ENCODE measurements around the gene ERCC6L2.

The ERCC6L2 gene

DNA sequence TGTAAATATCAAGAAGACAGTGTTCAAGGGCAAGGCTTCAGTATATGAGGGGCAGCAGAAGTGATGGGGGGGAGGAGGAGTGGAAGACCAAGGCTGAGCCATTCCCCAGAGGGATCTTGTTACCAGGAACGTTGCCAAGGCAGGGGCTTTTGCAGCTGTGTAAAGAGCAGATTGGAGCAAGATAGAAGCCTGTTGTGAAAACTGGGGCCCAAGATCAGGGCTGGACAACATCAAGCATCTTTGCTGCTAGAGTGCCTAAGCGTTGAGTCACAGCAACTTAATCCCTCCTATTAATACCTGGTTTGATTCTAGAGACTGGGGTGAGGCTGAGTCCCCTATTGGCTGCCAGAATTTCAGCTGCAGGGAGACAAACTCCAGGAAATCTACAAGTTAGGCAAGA is 18.4 kb upstream of the ERCC6L2 start:
- no peak overlapping the region for H2BK12ac ChIP-seq (ENCODE audit: low read length)
- no peak overlapping the region for H4K8ac ChIP-seq (ENCODE audit: low read depth, low read length)
- no CpG with 5 or more reads among the region's 2 CpGs for WGBS (ENCODE audit: extremely low coverage, insufficient coverage, insufficient read length)
- H3K27me3 ChIP-seq (ENCODE audit: insufficient read depth, low read length) = no peaks in the 10 kb centered on the region
- no peaks in the 10 kb centered on the region for H3K79me2 ChIP-seq (ENCODE audit: control insufficient read depth, insufficient read depth, low read length, poor library complexity)
- H3K14ac ChIP-seq (ENCODE audit: low read length) = no peak overlapping the region
- H3K36me3 ChIP-seq (ENCODE audit: control insufficient read depth in 1 of 2, insufficient read depth in 2 of 2, low read length in 2 of 2) = no peaks in the 10 kb centered on the region
- no peak overlapping the region for H3K23ac ChIP-seq (ENCODE audit: low read length)
- peak overlapping the region; percentile 16 for H2BK5ac ChIP-seq (ENCODE audit: low read depth, low read length, poor library complexity)
- H3K9me3 ChIP-seq (ENCODE audit: insufficient read depth, low read depth, low read length) = no peaks in the 10 kb centered on the region
- no peak overlapping the region for H3K4ac ChIP-seq (ENCODE audit: low read depth, low read length)
- H3K27ac ChIP-seq (ENCODE audit: low read depth, low read length) = peak overlapping the region; percentile 63
- no peak overlapping the region for H2AFZ ChIP-seq (ENCODE audit: insufficient read depth, low read length, poor library complexity)
- no peak overlapping the region for H3K4me3 ChIP-seq (ENCODE audit: low read depth, low read length)
- H4K91ac ChIP-seq (ENCODE audit: low read depth, low read length) = no peak overlapping the region
- H2BK120ac ChIP-seq (ENCODE audit: insufficient read depth, low read length, poor library complexity) = no peak overlapping the region
- H3K4me1 ChIP-seq (ENCODE audit: control insufficient read depth in 1 of 2, insufficient read depth in 2 of 2, low read length in 2 of 2) = peaks cover 15 to 18% of the 10 kb centered on the region in 2 experiments
- no peak overlapping the region for H3K18ac ChIP-seq (ENCODE audit: low read length)
- peak in 1 of 2 donors; percentile 7 for DNase-seq
- no peak overlapping the region for H2AK5ac ChIP-seq (ENCODE audit: low read length)
- peak overlapping the region; percentile 31 for H3K4me2 ChIP-seq (ENCODE audit: low read length)
- H3K9ac ChIP-seq (ENCODE audit: low read length) = no peak overlapping the region
- H3K79me1 ChIP-seq (ENCODE audit: low read length) = peaks cover 2% of the 10 kb centered on the region
- no peak overlapping the region for H4K12ac ChIP-seq (ENCODE audit: low read depth, low read length)

DNA sequence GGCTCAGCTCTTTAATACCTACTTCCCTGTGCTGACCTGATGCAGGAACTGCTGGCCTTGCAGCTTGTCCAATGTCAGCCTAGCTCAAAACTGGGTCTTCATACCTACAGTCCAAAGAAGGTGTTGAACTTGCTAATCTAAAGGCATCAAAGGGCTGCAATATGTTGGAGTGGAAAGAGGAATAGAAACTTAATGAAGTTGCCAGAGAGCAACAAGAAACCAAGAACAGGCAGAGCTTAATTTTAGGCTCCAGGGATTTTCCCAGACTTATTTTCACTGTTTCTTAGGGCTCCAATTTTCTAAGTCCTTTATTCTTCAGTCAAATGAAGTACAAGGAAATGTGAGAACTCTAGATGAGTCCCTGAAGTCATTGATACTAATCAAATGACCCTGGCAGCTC is 17.6 kb upstream of the ERCC6L2 start:
- Histone ChIP-seq H2BK120ac (ENCODE audit: insufficient read depth, low read length, poor library complexity) (peak overlapping the region; percentile 40), H3K4ac (ENCODE audit: low read depth, low read length) (no peak overlapping the region)

DNA sequence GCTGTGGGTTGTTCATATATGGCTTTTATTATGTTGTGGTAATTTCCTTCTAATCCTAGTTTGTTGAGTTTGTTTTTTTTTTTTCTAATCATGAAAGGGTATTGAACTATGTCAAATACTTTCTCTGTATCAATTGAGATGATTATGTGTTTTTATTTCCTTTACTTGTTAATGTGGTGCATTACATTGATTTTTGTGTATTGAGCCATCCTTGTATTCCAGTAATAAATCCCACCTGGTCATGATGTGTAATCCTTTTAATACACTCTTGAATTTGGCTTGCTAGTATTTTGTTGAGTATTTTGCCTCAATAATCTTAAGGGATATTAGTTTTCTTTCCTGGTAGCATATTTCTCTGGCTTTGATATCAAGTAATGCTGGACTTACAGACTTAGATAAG is 13.1 kb upstream of the ERCC6L2 start:
- Histone ChIP-seq H3K9ac (ENCODE audit: low read length) (no peak overlapping the region), H3K27me3 (ENCODE audit: insufficient read depth, low read length) (no peaks in the 10 kb centered on the region), H3K79me1 (ENCODE audit: low read length) (peaks cover 2% of the 10 kb centered on the region), H4K91ac (ENCODE audit: low read depth, low read length) (no peak overlapping the region), H2AK5ac (ENCODE audit: low read length) (no peak overlapping the region), H3K4me2 (ENCODE audit: low read length) (no peak overlapping the region), H3K4ac (ENCODE audit: low read depth, low read length) (no peak overlapping the region), H2AFZ (ENCODE audit: insufficient read depth, low read length, poor library complexity) (no peak overlapping the region), H3K79me2 (ENCODE audit: control insufficient read depth, insufficient read depth, low read length, poor library complexity) (no peaks in the 10 kb centered on the region), H3K4me1 (ENCODE audit: control insufficient read depth in 1 of 2, insufficient read depth in 2 of 2, low read length in 2 of 2) (peaks cover 3 to 5% of the 10 kb centered on the region in 2 experiments), H3K18ac (ENCODE audit: low read length) (no peak overlapping the region), H2BK5ac (ENCODE audit: low read depth, low read length, poor library complexity) (no peak overlapping the region), H3K9me3 (ENCODE audit: insufficient read depth, low read depth, low read length) (no peaks in the 10 kb centered on the region), H3K27ac (ENCODE audit: low read depth, low read length) (no peak overlapping the region), H2BK120ac (ENCODE audit: insufficient read depth, low read length, poor library complexity) (no peak overlapping the region), H3K14ac (ENCODE audit: low read length) (no peak overlapping the region), H4K12ac (ENCODE audit: low read depth, low read length) (no peak overlapping the region), H4K8ac (ENCODE audit: low read depth, low read length) (no peak overlapping the region), H3K36me3 (ENCODE audit: control insufficient read depth in 1 of 2, insufficient read depth in 2 of 2, low read length in 2 of 2) (no peaks in the 10 kb centered on the region), H3K4me3 (ENCODE audit: low read depth, low read length) (no peak overlapping the region), H3K23ac (ENCODE audit: low read length) (no peak overlapping the region), H2BK12ac (ENCODE audit: low read length) (no peak overlapping the region)
- DNase-seq = no peak

More for the DNA sequence above, 17.6 kb upstream of the ERCC6L2 start:
- peak overlapping the region; percentile 47 for H2BK5ac ChIP-seq (ENCODE audit: low read depth, low read length, poor library complexity)
- H4K8ac ChIP-seq (ENCODE audit: low read depth, low read length) = no peak overlapping the region
- H3K9me3 ChIP-seq (ENCODE audit: insufficient read depth, low read depth, low read length) = no peaks in the 10 kb centered on the region
- peak overlapping the region; percentile 74 for H2BK12ac ChIP-seq (ENCODE audit: low read length)
- H3K36me3 ChIP-seq (ENCODE audit: control insufficient read depth in 1 of 2, insufficient read depth in 2 of 2, low read length in 2 of 2) = no peaks in the 10 kb centered on the region
- no peak overlapping the region for H3K9ac ChIP-seq (ENCODE audit: low read length)
- no peak overlapping the region for H2AFZ ChIP-seq (ENCODE audit: insufficient read depth, low read length, poor library complexity)
- H3K79me1 ChIP-seq (ENCODE audit: low read length) = peaks cover 2% of the 10 kb centered on the region
- DNase-seq = no peak
- H3K14ac ChIP-seq (ENCODE audit: low read length) = peak overlapping the region; percentile 48
- H3K18ac ChIP-seq (ENCODE audit: low read length) = peak overlapping the region; percentile 25
- H3K4me2 ChIP-seq (ENCODE audit: low read length) = no peak overlapping the region
- H4K91ac ChIP-seq (ENCODE audit: low read depth, low read length) = peak overlapping the region; percentile 20
- H3K27me3 ChIP-seq (ENCODE audit: insufficient read depth, low read length) = no peaks in the 10 kb centered on the region
- H3K23ac ChIP-seq (ENCODE audit: low read length) = no peak overlapping the region
- peak overlapping the region; percentile 30 for H3K27ac ChIP-seq (ENCODE audit: low read depth, low read length)
- no peak overlapping the region for H2AK5ac ChIP-seq (ENCODE audit: low read length)
- H3K4me1 ChIP-seq (ENCODE audit: control insufficient read depth in 1 of 2, insufficient read depth in 2 of 2, low read length in 2 of 2) = peaks cover 15 to 18% of the 10 kb centered on the region in 2 experiments
- no peak overlapping the region for H3K4me3 ChIP-seq (ENCODE audit: low read depth, low read length)
- no peak overlapping the region for H4K12ac ChIP-seq (ENCODE audit: low read depth, low read length)
- no peaks in the 10 kb centered on the region for H3K79me2 ChIP-seq (ENCODE audit: control insufficient read depth, insufficient read depth, low read length, poor library complexity)

DNA sequence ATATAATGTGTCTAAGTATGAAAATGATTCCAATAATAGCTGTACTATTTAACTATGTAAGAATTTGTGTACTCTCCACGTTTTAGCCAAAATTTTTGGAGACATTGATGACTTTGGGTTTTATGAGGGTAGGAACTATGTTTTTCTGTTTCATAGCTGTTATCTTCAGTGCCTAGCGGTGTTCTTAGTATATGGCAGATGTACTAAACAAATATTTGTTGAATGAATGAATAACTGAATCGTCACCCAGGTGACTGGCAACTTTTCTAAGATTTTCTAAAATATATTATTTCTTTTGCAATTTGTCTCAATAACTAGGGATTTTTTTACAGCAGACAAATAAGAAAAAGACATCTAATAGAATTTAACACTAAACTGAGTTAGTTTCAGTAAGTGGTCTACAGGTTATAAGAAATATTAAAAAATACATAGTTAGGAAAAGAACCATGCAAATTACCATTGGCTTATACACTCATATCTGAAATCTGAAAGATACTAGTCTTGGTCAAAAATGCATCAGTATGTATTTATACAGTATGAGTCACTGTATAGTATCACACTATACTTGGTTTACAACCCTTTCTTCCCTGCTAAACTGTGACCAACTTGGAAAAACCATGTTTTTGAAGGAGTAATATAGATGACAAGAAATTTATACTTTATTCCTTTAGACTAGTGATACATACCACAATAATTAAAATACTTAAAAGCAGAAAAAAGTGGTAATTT is 10.5 kb upstream of the ERCC6L2 start:
- Histone ChIP-seq H2BK12ac (ENCODE audit: low read length) (no peak overlapping the region), H3K79me2 (ENCODE audit: control insufficient read depth, insufficient read depth, low read length, poor library complexity) (no peaks in the 10 kb centered on the region), H3K23ac (ENCODE audit: low read length) (no peak overlapping the region), H3K4ac (ENCODE audit: low read depth, low read length) (no peak overlapping the region), H2BK120ac (ENCODE audit: insufficient read depth, low read length, poor library complexity) (no peak overlapping the region), H4K8ac (ENCODE audit: low read depth, low read length) (no peak overlapping the region), H3K4me1 (ENCODE audit: control insufficient read depth in 1 of 2, insufficient read depth in 2 of 2, low read length in 2 of 2) (no peaks in the 10 kb centered on the region), H3K4me2 (ENCODE audit: low read length) (no peak overlapping the region), H3K18ac (ENCODE audit: low read length) (no peak overlapping the region), H3K36me3 (ENCODE audit: control insufficient read depth in 1 of 2, insufficient read depth in 2 of 2, low read length in 2 of 2) (no peaks in the 10 kb centered on the region), H3K4me3 (ENCODE audit: low read depth, low read length) (no peak overlapping the region), H3K9ac (ENCODE audit: low read length) (no peak overlapping the region), H2AK5ac (ENCODE audit: low read length) (no peak overlapping the region), H3K9me3 (ENCODE audit: insufficient read depth, low read depth, low read length) (no peaks in the 10 kb centered on the region), H3K14ac (ENCODE audit: low read length) (no peak overlapping the region), H2BK5ac (ENCODE audit: low read depth, low read length, poor library complexity) (no peak overlapping the region), H3K27ac (ENCODE audit: low read depth, low read length) (no peak overlapping the region), H3K27me3 (ENCODE audit: insufficient read depth, low read length) (no peaks in the 10 kb centered on the region), H3K79me1 (ENCODE audit: low read length) (no peaks in the 10 kb centered on the region), H4K12ac (ENCODE audit: low read depth, low read length) (no peak overlapping the region), H4K91ac (ENCODE audit: low read depth, low read length) (no peak overlapping the region), H2AFZ (ENCODE audit: insufficient read depth, low read length, poor library complexity) (no peak overlapping the region)
- no peak for DNase-seq
- WGBS (ENCODE audit: extremely low coverage, insufficient coverage, insufficient read length) = no CpG with 5 or more reads among the region's 3 CpGs

Data from trophoblast cell (in vitro differentiated cells and primary cell).